NCI-H146 treated with DMSO at 0.1 percent for 48 hours (cell line): ENCODE results near the gene TRIM29.

Experiments used
- DNase-seq: peaks from one replicate; lab custom pipeline; 2025; ENCODE audit not compliant: unreplicated experiment; lab: John Stamatoyannopoulos, UW

The TRIM29 gene

GRCh38 chr11:120102050-120102863 lies 35.7 kb downstream of the TRIM29 start:
- no peak for DNase-seq

GRCh38 chr11:120098503-120099020 lies 39.4 kb downstream of the TRIM29 start:
- DNase-seq, result no peak

- DNase-seq, result no peak
Observed at GRCh38 chr11:120097721-120098385, 40.1 kb downstream of the TRIM29 start.

DNA sequence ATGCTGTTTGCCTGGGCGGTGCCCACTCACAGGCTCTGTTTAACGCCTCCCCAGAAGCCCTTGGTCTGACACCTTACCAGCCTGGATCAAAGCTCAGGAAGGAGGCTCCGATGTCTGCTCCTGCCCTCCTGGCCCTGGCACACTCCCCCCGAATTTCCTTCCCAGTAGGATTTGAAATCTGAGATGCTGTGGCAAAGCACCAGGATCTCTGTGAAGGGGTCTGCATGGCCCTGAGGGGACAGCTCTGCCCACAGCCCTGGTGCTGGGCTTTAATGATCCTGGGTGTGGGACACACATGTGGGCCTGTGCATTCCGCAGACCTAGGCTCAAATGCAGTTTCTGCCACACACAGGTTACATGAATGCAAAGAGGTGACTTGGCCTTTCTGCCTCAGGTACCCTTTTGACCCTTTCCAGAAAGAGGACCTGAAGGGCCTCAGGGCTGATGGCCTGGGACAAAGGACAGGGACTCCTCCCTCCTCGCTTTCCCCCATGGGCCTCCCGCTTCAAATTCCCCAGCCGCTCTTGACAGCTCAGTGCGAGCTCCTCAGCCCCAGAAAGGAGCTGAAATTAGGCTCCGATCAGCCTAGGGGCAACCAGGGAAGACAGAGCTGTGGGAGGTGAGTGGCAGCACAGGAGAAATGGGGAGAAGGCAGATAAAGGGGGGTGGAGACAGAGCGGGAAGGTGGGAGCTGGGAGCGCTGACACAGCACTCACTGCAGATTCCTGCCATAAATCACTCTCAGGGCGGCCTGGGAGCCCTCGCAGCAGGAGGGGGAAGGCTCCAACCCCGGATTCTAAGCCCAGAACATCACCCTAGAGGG lies 41.3 kb downstream of the TRIM29 start:
- no peak for DNase-seq

GRCh38 chr11:120095516-120095915 lies 42.4 kb downstream of the TRIM29 start:
- no peak for DNase-seq

DNA sequence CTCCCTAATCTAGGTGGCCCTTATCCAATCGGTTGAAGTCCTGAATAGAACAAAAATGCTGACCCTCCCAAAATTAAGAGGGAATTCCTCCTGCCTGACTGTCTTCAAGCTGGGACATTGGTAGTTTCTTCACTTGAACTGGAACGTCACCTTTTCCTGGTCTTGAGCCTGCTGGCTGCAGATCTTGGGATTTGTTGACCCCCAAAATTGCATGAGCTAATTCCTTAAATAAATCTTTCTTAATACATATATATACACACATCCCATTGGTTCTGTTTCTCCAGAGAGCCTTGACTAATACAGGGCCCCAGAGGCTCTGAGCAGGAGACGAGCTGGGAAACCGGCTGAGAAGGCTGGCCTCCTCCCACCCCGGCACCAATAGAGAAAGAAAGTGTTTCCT lies 46.2 kb downstream of the TRIM29 start:
- DNase-seq, result no peak

GRCh38 chr11:120091121-120091520 lies 46.8 kb downstream of the TRIM29 start:
- no peak for DNase-seq

- DNase-seq, result no peak
Observed at GRCh38 chr11:120090411-120090810, 47.5 kb downstream of the TRIM29 start.

GRCh38 chr11:120089036-120090001 lies 48.6 kb downstream of the TRIM29 start:
- DNase-seq, result no peak

DNA sequence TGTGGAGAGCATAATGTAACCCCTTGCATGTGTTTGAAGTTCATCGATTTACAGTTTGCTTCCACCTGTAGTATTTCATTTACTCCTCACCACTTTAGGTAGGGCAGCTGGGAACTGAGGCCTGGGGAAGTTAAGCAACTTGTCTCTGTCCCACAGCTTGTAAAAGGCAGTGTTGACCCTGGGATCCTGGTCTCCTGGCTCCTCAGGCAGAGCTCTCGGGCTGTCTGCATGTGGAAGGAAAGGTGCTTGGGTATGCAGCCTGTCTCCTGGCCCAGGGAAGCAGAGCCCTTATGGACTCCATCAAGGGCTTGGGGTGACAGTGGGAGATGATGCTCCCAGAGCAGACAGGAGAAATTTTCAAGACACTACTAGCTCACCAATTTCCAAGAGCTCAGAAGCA lies 49.9 kb downstream of the TRIM29 start:
- DNase-seq, result no peak

DNA sequence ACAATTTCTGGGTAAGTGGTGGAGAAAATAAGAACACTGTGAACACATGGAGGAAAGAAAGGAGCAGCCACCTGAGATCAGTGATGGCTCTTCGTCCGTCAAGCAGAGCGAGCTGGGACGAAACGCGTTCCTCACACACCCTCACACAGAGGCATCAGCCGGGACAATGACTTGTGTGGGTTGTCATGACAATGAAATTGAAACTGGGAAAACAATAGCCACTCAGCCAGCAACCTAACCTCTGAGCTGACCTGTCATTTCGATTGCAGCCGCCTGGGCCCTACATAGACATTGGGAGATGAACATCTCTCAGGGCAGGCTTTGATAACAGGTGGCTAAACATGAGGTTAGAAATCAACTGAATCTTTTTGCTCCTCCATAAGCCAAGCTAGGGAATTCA lies 51.3 kb downstream of the TRIM29 start:
- no peak for DNase-seq

GRCh38 chr11:120079750-120080610 lies 57.9 kb downstream of the TRIM29 start:
- DNase-seq, result no peak

DNA sequence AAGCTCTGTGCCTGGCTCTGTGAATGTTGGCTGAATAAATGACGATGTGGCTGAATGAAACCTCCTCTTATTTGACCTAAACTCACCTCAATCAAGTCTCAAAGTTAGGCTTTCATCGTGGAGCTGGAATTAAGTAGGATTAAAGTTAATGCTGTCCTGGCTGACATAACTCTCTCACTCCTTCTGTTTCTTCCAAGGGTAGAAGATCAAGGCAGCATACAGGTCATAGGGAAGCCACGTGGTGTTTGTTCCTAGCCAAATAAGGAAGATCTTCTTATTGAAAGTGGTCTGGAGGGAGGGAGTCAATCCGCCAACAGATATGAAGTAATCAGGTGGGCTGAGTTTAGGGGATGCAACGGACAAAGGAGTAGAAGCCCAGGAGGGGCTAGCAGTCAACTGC lies 59.5 kb downstream of the TRIM29 start:
- DNase-seq, result no peak

GRCh38 chr11:120074076-120074475 lies 63.8 kb downstream of the TRIM29 start:
- DNase-seq, result no peak

DNA sequence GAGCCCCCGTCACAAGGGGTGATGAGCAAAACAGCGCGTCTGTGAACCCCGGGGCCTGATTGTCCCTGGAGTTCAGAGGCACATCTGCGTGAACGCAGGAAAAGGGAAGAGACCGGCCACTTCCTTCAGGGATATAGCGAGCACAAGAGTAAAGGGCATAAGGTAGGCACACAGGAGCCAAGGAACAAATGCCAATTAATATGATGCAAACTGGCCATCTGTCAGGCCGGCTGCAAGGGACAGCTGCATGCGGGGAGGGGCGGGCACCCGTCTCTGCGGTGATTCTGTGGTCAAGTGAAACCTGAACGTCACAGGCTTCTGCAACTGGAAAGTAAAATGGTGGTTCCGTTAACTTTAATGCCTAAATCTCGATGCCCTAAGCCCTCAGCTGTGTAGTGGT lies 64.7 kb downstream of the TRIM29 start:
- DNase-seq, result no peak

DNA sequence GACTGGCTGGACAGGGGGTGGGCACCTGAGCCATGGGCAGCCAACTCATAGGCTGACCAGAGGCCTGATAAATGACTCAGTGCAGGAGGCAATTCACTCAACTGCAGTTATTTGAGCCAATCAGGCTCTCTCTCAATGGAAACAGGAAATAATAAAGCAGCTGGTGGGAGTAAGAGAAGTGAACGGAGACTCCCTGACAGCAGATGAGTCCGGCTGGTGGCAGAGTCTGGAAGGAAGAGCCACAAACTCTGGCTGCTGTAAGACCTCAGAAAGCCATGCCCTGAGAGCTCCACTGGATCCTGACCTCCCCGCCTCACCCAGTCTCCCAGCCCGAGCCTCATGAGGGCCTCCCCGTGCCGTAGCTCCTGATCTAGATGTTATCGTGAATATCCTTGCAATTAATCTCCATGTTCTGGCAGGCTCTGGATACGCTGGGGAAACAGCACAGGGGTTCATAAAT lies 69.8 kb downstream of the TRIM29 start:
- DNase-seq, result peak; percentile 33

- no peak for DNase-seq
Observed at GRCh38 chr11:120067438-120068113, 70.3 kb downstream of the TRIM29 start.

- DNase-seq, result no peak
Observed at GRCh38 chr11:120066738-120067437, 71.0 kb downstream of the TRIM29 start.
